ENCODE measurements around the gene IRF8. TPM values are rescaled to one million over a fixed set of nuclear protein-coding genes. Genes with fewer than 3 reads are reported as not detected.

Gene IRF8
- total and polyA plus RNA-seq, 3 experiments from 2014 or later, result 2.1 to 22.0 (median 19.2) TPM

GRCh38 chr16:85958731-85959130 lies 59.8 kb downstream of the IRF8 start:
- ChIA-PET POLR2A (no interaction called here), CTCF (no interaction called here)
- Mint-ChIP-seq H3K27ac (no peak overlapping the region), H3K4me3 (no peak overlapping the region), H3K36me3 (peaks cover 0 to 1% (median 0%) of the 10 kb centered on the region in 3 donors), H3K9me3 (peaks cover 0 to 2% (median 0%) of the 10 kb centered on the region in 5 donors), H3K27me3 (peaks cover 7 to 13% of the 10 kb centered on the region in 2 donors), H3K4me1 (peaks cover 0 to 10% (median 0%) of the 10 kb centered on the region in 3 donors)
- DNase-seq, result no peak
- Histone ChIP-seq H3K27me3 (ENCODE audit: insufficient read depth, low read length, poor library complexity, severe bottlenecking) (no peaks in the 10 kb centered on the region), H3K4me1 (ENCODE audit: insufficient read depth, low read length) (no peaks in the 10 kb centered on the region), H3K36me3 (ENCODE audit: insufficient read depth, low read length) (no peaks in the 10 kb centered on the region), H3K4me3 (ENCODE audit: low read length) (no peak overlapping the region), H3K27ac (ENCODE audit: low read depth, low read length) (no peak overlapping the region), H3K9me3 (ENCODE audit: low read length) (no peaks in the 10 kb centered on the region)

- H3K36me3 Mint-ChIP-seq, result peaks cover 0 to 1% (median 0%) of the 10 kb centered on the region in 3 donors
- Histone ChIP-seq H3K4me3 (ENCODE audit: low read length) (no peak overlapping the region), H3K9me3 (ENCODE audit: low read length) (no peaks in the 10 kb centered on the region), H3K27me3 (ENCODE audit: insufficient read depth, low read length, poor library complexity, severe bottlenecking) (no peaks in the 10 kb centered on the region), H3K36me3 (ENCODE audit: insufficient read depth, low read length) (no peaks in the 10 kb centered on the region), H3K27ac (ENCODE audit: low read depth, low read length) (no peak overlapping the region), H3K4me1 (ENCODE audit: insufficient read depth, low read length) (no peaks in the 10 kb centered on the region)
- peaks cover 8 to 13% of the 10 kb centered on the region in 2 donors for H3K27me3 Mint-ChIP-seq
- DNase-seq, result no peak
- peaks cover 0 to 2% (median 0%) of the 10 kb centered on the region in 5 donors for H3K9me3 Mint-ChIP-seq
- no peak overlapping the region for H3K4me3 Mint-ChIP-seq
- ChIA-PET POLR2A (no interaction called here), CTCF (no interaction called here)
- H3K4me1 Mint-ChIP-seq, result peaks cover 0 to 10% (median 0%) of the 10 kb centered on the region in 3 donors
- H3K27ac Mint-ChIP-seq, result no peak overlapping the region
Measured at GRCh38 chr16:85959686-85960085, 60.7 kb downstream of the IRF8 start.

- Mint-ChIP-seq H3K4me1 (peaks cover 0 to 9% (median 0%) of the 10 kb centered on the region in 3 donors), H3K27me3 (peaks cover 8 to 13% of the 10 kb centered on the region in 2 donors), H3K4me3 (no peak overlapping the region), H3K36me3 (peaks cover 0 to 1% (median 0%) of the 10 kb centered on the region in 3 donors), H3K9me3 (peaks cover 0 to 2% (median 0%) of the 10 kb centered on the region in 5 donors), H3K27ac (no peak overlapping the region)
- Histone ChIP-seq H3K27me3 (ENCODE audit: insufficient read depth, low read length, poor library complexity, severe bottlenecking) (no peaks in the 10 kb centered on the region), H3K36me3 (ENCODE audit: insufficient read depth, low read length) (no peaks in the 10 kb centered on the region), H3K4me1 (ENCODE audit: insufficient read depth, low read length) (no peaks in the 10 kb centered on the region), H3K27ac (ENCODE audit: low read depth, low read length) (no peak overlapping the region), H3K9me3 (ENCODE audit: low read length) (no peaks in the 10 kb centered on the region), H3K4me3 (ENCODE audit: low read length) (no peak overlapping the region)
- CTCF ChIA-PET, result no interaction called here
- POLR2A ChIA-PET, result no interaction called here
- DNase-seq, result no peak
Measured at GRCh38 chr16:85960486-85961046, 61.6 kb downstream of the IRF8 start.

DNA sequence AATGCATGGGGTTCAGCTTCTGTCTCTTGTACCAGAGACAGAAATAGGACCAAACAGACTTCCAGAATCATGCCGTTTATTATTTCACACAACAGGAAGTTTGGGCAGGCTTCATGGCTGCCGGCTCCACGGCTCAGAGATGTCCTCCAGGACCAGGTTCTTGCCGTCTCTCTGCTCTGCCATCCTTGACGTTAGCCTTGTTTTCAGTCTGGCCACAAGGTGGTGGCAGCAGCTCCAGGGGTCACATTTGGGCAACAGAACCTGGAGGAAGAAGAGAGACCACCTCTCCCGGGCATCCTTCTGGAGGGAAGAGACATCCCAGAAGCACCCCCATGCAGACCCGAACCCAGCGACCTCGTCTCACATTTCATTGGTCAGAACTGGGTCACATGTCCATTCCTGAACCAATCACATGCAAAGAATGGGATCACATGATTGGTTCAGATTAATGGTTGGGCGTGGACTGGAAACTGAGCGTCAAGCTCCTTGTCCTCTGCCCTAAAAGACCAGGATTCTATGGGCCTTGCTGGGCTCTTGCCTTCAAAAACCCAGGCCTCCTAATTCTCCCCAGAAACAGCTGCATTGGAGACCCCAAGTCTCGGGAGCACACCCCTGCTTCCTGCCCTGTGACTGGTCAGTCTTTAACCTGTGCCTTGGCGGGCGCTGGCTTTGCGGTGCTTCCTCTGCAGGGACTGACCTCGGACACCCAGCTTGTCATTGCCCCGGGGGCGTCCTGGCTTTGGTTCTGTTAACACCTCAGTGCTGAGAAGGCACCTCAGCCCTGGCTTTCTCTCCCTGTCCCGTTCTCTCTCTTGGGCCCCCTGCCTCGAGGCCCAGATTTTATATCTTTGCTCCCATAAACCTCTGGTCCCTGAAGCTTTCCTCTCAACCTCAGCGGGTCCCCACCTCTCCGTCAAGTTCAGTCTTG lies 63.3 kb downstream of the IRF8 start:
- DNase-seq, result no peak
- Mint-ChIP-seq H3K4me3 (no peak overlapping the region), H3K4me1 (no peaks in the 10 kb centered on the region), H3K36me3 (peaks cover 0 to 1% (median 0%) of the 10 kb centered on the region in 3 donors), H3K9me3 (peaks cover 0 to 2% (median 0%) of the 10 kb centered on the region in 5 donors), H3K27ac (no peak overlapping the region), H3K27me3 (peaks cover 6 to 10% of the 10 kb centered on the region in 2 donors)
- POLR2A ChIA-PET, result no interaction called here
- H3K4me1 ChIP-seq (ENCODE audit: insufficient read depth, low read length), result no peaks in the 10 kb centered on the region
- no peaks in the 10 kb centered on the region for H3K36me3 ChIP-seq (ENCODE audit: insufficient read depth, low read length)
- no peaks in the 10 kb centered on the region for H3K27me3 ChIP-seq (ENCODE audit: insufficient read depth, low read length, poor library complexity, severe bottlenecking)
- CTCF ChIA-PET, result interaction anchor here (0.6 to 1.3 kb wide), 4 partner anchors 12 to 143 kb away, joined by 3 read pairs; no protein-coding TSS in a partner anchor
- no peak overlapping the region for H3K27ac ChIP-seq (ENCODE audit: low read depth, low read length)
- H3K9me3 ChIP-seq (ENCODE audit: low read length), result no peaks in the 10 kb centered on the region
- no peak overlapping the region for H3K4me3 ChIP-seq (ENCODE audit: low read length)

- POLR2A ChIA-PET, result no interaction called here
- H3K9me3 Mint-ChIP-seq, result peaks cover 0 to 2% (median 0%) of the 10 kb centered on the region in 5 donors
- H3K27ac Mint-ChIP-seq, result peak overlapping the region in 1 of 8 donors; percentile 50
- peaks cover 2 to 8% of the 10 kb centered on the region in 2 donors for H3K27me3 Mint-ChIP-seq
- no peak overlapping the region for H3K27ac ChIP-seq (ENCODE audit: low read depth, low read length)
- peaks cover 0 to 1% (median 0%) of the 10 kb centered on the region in 3 donors for H3K36me3 Mint-ChIP-seq
- no peaks in the 10 kb centered on the region for H3K9me3 ChIP-seq (ENCODE audit: low read length)
- CTCF ChIA-PET, result interaction anchor here (1.2 kb wide), 1 partner anchor 23 kb away, joined by 3 read pairs; no protein-coding TSS in a partner anchor
- H3K4me1 ChIP-seq (ENCODE audit: insufficient read depth, low read length), result no peaks in the 10 kb centered on the region
- H3K4me3 Mint-ChIP-seq, result no peak overlapping the region
- no peak overlapping the region for H3K4me3 ChIP-seq (ENCODE audit: low read length)
- peaks cover 0 to 2% (median under 1%) of the 10 kb centered on the region in 3 donors for H3K4me1 Mint-ChIP-seq
- H3K27me3 ChIP-seq (ENCODE audit: insufficient read depth, low read length, poor library complexity, severe bottlenecking), result no peaks in the 10 kb centered on the region
- no peaks in the 10 kb centered on the region for H3K36me3 ChIP-seq (ENCODE audit: insufficient read depth, low read length)
- DNase-seq, result no peak
Measured at GRCh38 chr16:85963753-85964285, 64.9 kb downstream of the IRF8 start.

GRCh38 chr16:85965125-85965524 lies 66.2 kb downstream of the IRF8 start:
- ChIA-PET CTCF (no interaction called here), POLR2A (no interaction called here)
- H3K27me3 ChIP-seq (ENCODE audit: insufficient read depth, low read length, poor library complexity, severe bottlenecking), result no peaks in the 10 kb centered on the region
- H3K36me3 ChIP-seq (ENCODE audit: insufficient read depth, low read length), result no peaks in the 10 kb centered on the region
- no peak overlapping the region for H3K27ac ChIP-seq (ENCODE audit: low read depth, low read length)
- Mint-ChIP-seq H3K27ac (no peak overlapping the region), H3K27me3 (peaks cover 2 to 5% of the 10 kb centered on the region in 2 donors), H3K36me3 (peaks cover 0 to 1% (median 0%) of the 10 kb centered on the region in 3 donors), H3K4me1 (peaks cover 8 to 13% (median 9%) of the 10 kb centered on the region in 3 donors), H3K4me3 (no peak overlapping the region), H3K9me3 (peaks cover 0 to 2% (median 0%) of the 10 kb centered on the region in 5 donors)
- DNase-seq, result no peak
- H3K9me3 ChIP-seq (ENCODE audit: low read length), result no peaks in the 10 kb centered on the region
- no peaks in the 10 kb centered on the region for H3K4me1 ChIP-seq (ENCODE audit: insufficient read depth, low read length)
- H3K4me3 ChIP-seq (ENCODE audit: low read length), result no peak overlapping the region

- Mint-ChIP-seq H3K36me3 (peaks cover 0 to 1% (median 0%) of the 10 kb centered on the region in 3 donors), H3K4me1 (peaks cover 9 to 19% (median 12%) of the 10 kb centered on the region in 3 donors), H3K27ac (no peak overlapping the region), H3K9me3 (peaks cover 0 to 2% (median 0%) of the 10 kb centered on the region in 5 donors), H3K4me3 (no peak overlapping the region), H3K27me3 (peaks cover 2 to 5% of the 10 kb centered on the region in 2 donors)
- DNase-seq, result no peak
- Histone ChIP-seq H3K27me3 (ENCODE audit: insufficient read depth, low read length, poor library complexity, severe bottlenecking) (no peaks in the 10 kb centered on the region), H3K9me3 (ENCODE audit: low read length) (no peaks in the 10 kb centered on the region), H3K4me3 (ENCODE audit: low read length) (no peak overlapping the region), H3K36me3 (ENCODE audit: insufficient read depth, low read length) (no peaks in the 10 kb centered on the region), H3K4me1 (ENCODE audit: insufficient read depth, low read length) (no peaks in the 10 kb centered on the region), H3K27ac (ENCODE audit: low read depth, low read length) (no peak overlapping the region)
- ChIA-PET POLR2A (no interaction called here), CTCF (interaction anchor here (1.2 kb wide), 1 partner anchor 148 kb away, joined by 4 read pairs; no protein-coding TSS in a partner anchor)
Measured at GRCh38 chr16:85967111-85967510, 68.1 kb downstream of the IRF8 start.
